HEK293T (cell line): ENCODE measurements around the gene NOTCH2.
A peak's percentile ranks its signal among the peaks of the same experiment; 100 is the strongest.

Experiments
- CTCF ChIA-PET: fragments of 350-600 bp; formaldehyde crosslinking; extraction: SDS; loops from one replicate; lab custom pipeline; 2021; ENCODE audit warnings: antibody characterized with exemption, inconsistent platforms; lab: Yijun Ruan, JAX
- POLR2A ChIA-PET: fragments of 350-600 bp; formaldehyde crosslinking; extraction: SDS; loops from one replicate; lab custom pipeline; 2020; ENCODE audit warnings: antibody characterized with exemption, inconsistent platforms; lab: Yijun Ruan, JAX
- DNase-seq: peaks from one replicate; pipeline ENCODE4 v3.0.0; 2012; ENCODE audit warnings: mixed read lengths; ENCODE audit errors: extremely low spot score
- ARNT ChIP-seq: fragments of 450-650 bp; IDR thresholded peaks from 2 replicates; pipeline ENCODE4 v1.6.1; 2017; ENCODE audit warnings: mild to moderate bottlenecking
- BHLHE40 ChIP-seq: fragments of 450-650 bp; IDR thresholded peaks from 2 replicates; pipeline ENCODE4 v1.6.1; 2016; ENCODE audit warnings: mild to moderate bottlenecking, moderate library complexity, borderline replicate concordance
- CTBP1 ChIP-seq: fragments of 450-650 bp; IDR thresholded peaks from 2 replicates; pipeline ENCODE4 v1.6.1; 2016; ENCODE audit warnings: borderline replicate concordance
- ELF4 ChIP-seq: fragments of 450-650 bp; IDR thresholded peaks from 2 replicates; pipeline ENCODE4 v1.6.1; 2017; ENCODE audit warnings: antibody characterized with exemption
- FOXA1 ChIP-seq: fragments of 450-650 bp; IDR thresholded peaks from 2 replicates; pipeline ENCODE4 v1.6.1; 2016; ENCODE audit warnings: mild to moderate bottlenecking
- FOXK2 ChIP-seq: fragments of 450-650 bp; IDR thresholded peaks from 2 replicates; pipeline ENCODE4 v1.6.1; 2016; ENCODE audit warnings: mild to moderate bottlenecking
- FOXM1 ChIP-seq: fragments of 450-650 bp; IDR thresholded peaks from 2 replicates; pipeline ENCODE4 v1.6.1; 2017; ENCODE audit warnings: mild to moderate bottlenecking, borderline replicate concordance
- HDGF ChIP-seq: fragments of 450-650 bp; IDR thresholded peaks from 2 replicates; pipeline ENCODE4 v1.6.1; 2017; ENCODE audit warnings: antibody characterized with exemption, borderline replicate concordance
- L3MBTL2 ChIP-seq: fragments of 450-650 bp; conservative IDR thresholded peaks from 2 replicates; pipeline ENCODE4 v1.6.1; 2016; ENCODE audit warnings: mild to moderate bottlenecking
- LEF1 ChIP-seq: fragments of 450-650 bp; IDR thresholded peaks from 2 replicates; pipeline ENCODE4 v1.6.1; 2017; ENCODE audit warnings: mild to moderate bottlenecking, borderline replicate concordance
- NFRKB ChIP-seq: fragments of 450-650 bp; IDR thresholded peaks from 2 replicates; pipeline ENCODE4 v1.6.1; 2016; ENCODE audit warnings: mild to moderate bottlenecking, moderate library complexity
- PKNOX1 ChIP-seq: fragments of 450-650 bp; IDR thresholded peaks from 2 replicates; pipeline ENCODE4 v1.6.1; 2016
- SP1 ChIP-seq: fragments of 450-650 bp; IDR thresholded peaks from 2 replicates; pipeline ENCODE4 v1.6.1; 2017
- SUZ12 ChIP-seq: fragments of 450-650 bp; IDR thresholded peaks from 2 replicates; pipeline ENCODE4 v1.6.1; 2016; ENCODE audit warnings: mild to moderate bottlenecking
- TARDBP ChIP-seq: fragments of 450-650 bp; IDR thresholded peaks from 2 replicates; pipeline ENCODE4 v1.6.1; 2016
- ZNF384 ChIP-seq: fragments of 450-650 bp; IDR thresholded peaks from 2 replicates; pipeline ENCODE4 v1.6.1; 2016

The NOTCH2 gene

GRCh38 chr1:119988306-119989062 lies 81.0 kb downstream of the NOTCH2 start:
- POLR2A ChIA-PET, result no interaction called here
- TF ChIP-seq SUZ12, result no peak
- TF ChIP-seq SP1, result no peak
- TF ChIP-seq CTBP1, result no peak
- TF ChIP-seq FOXM1, result no peak
- TF ChIP-seq ARNT, result no peak
- no peak for TF ChIP-seq FOXK2
- no peak for TF ChIP-seq ZNF384
- TF ChIP-seq BHLHE40, result no peak
- TF ChIP-seq LEF1, result no peak
- TF ChIP-seq L3MBTL2, result no peak
- no peak for TF ChIP-seq NFRKB
- TF ChIP-seq PKNOX1, result no peak
- no peak for TF ChIP-seq TARDBP
- no peak for TF ChIP-seq ELF4
- TF ChIP-seq HDGF, result no peak
- TF ChIP-seq FOXA1, result no peak
- DNase-seq, result no peak
- CTCF ChIA-PET, result no interaction called here

GRCh38 chr1:119987686-119988085 lies 81.8 kb downstream of the NOTCH2 start:
- TF ChIP-seq SP1 (no peak), PKNOX1 (no peak), FOXM1 (no peak), ZNF384 (no peak), BHLHE40 (no peak), FOXK2 (no peak), L3MBTL2 (no peak), NFRKB (no peak), SUZ12 (no peak), CTBP1 (no peak), FOXA1 (no peak), LEF1 (no peak)
- ChIA-PET CTCF (no interaction called here), POLR2A (no interaction called here)
- no peak for DNase-seq

- ChIA-PET POLR2A (no interaction called here), CTCF (no interaction called here)
- no peak for DNase-seq
- no peak for TF ChIP-seq FOXM1
- no peak for TF ChIP-seq CTBP1
- TF ChIP-seq ARNT, result no peak
- no peak for TF ChIP-seq TARDBP
- no peak for TF ChIP-seq BHLHE40
- no peak for TF ChIP-seq L3MBTL2
- no peak for TF ChIP-seq LEF1
- TF ChIP-seq HDGF, result no peak
- TF ChIP-seq ELF4, result no peak
- no peak for TF ChIP-seq SP1
- no peak for TF ChIP-seq SUZ12
- TF ChIP-seq FOXA1, result no peak
- TF ChIP-seq PKNOX1, result no peak
- TF ChIP-seq NFRKB, result no peak
- TF ChIP-seq ZNF384, result no peak
Measured at GRCh38 chr1:119987112-119987511, 82.3 kb downstream of the NOTCH2 start.

- ChIA-PET POLR2A (no interaction called here), CTCF (no interaction called here)
- no peak for DNase-seq
- TF ChIP-seq L3MBTL2, result no peak
- no peak for TF ChIP-seq BHLHE40
- no peak for TF ChIP-seq NFRKB
- TF ChIP-seq PKNOX1, result 0 out of 2 replicates have a peak, but pooled peaks have one; percentile 22
Measured at GRCh38 chr1:119986007-119986497, 83.4 kb downstream of the NOTCH2 start.

GRCh38 chr1:119984771-119985170 lies 84.7 kb downstream of the NOTCH2 start:
- DNase-seq, result no peak
- CTCF ChIA-PET, result no interaction called here
- no peak for TF ChIP-seq ELF4
- no peak for TF ChIP-seq HDGF
- TF ChIP-seq FOXA1, result no peak
- no peak for TF ChIP-seq FOXM1
- no peak for TF ChIP-seq L3MBTL2
- no peak for TF ChIP-seq TARDBP
- no peak for TF ChIP-seq NFRKB
- no peak for TF ChIP-seq ARNT
- POLR2A ChIA-PET, result no interaction called here
